Cardiac muscle cell (in vitro differentiated cells and primary cell): ENCODE measurements around the gene SCTR. TPM values are rescaled to one million over a fixed set of nuclear protein-coding genes. Genes with fewer than 3 reads are reported as not detected.

ENCODE experiments used
- DNase-seq, 2 donors: peaks; one replicate each; pipeline versions ENCODE4 v3.0.0 to v3.0.0-alpha.2; 2010 to 2017; ENCODE audit warnings: low read depth in 1 of 2, low spot score in 1 of 2
- H3K27ac ChIP-seq: fragments of 200-600 bp; sonication (generic); 2 replicates; pipeline ENCODE4 v1.5.1; 2016
- H3K27me3 ChIP-seq: fragments of 200-600 bp; sonication (generic); 2 replicates; pipeline ENCODE4 v1.6.0; 2016; ENCODE audit warnings: control low read depth
- H3K36me3 ChIP-seq: fragments of 200-600 bp; sonication (generic); 2 replicates; pipeline ENCODE4 v1.5.1; 2016; ENCODE audit warnings: control low read depth
- H3K4me1 ChIP-seq: fragments of 200-600 bp; sonication (generic); 2 replicates; pipeline ENCODE4 v1.8.1; 2017; ENCODE audit warnings: low read depth, mild to moderate bottlenecking, mixed run types
- H3K4me3 ChIP-seq: fragments of 200-600 bp; sonication (generic); 2 replicates; pipeline ENCODE4 v1.5.1; 2016; ENCODE audit warnings: mild to moderate bottlenecking
- H3K9me3 ChIP-seq: fragments of 200-600 bp; sonication (generic); 2 replicates; pipeline ENCODE4 v1.5.1; 2017; ENCODE audit warnings: low read depth, mild to moderate bottlenecking, control low read depth
- CTCF ChIP-seq: IDR thresholded peaks from 2 replicates; pipeline ENCODE4 v1.5.1; 2012; ENCODE audit warnings: low read depth, mild to moderate bottlenecking, low read length
- polyA plus RNA-seq: library from polyadenylated mRNA; unstranded; fragments of >200 nt; fragmentation: Nextera tagmentation; extraction: Ambion mirVana; gene quantifications from 2 replicates; pipeline ENCODE4 v1.2.1, GENCODE V29; 2016
- total RNA-seq: library from RNA; depleted of rRNA; stranded (reverse); fragments of >200 nt; gene quantifications from 2 replicates; pipeline ENCODE4 v1.2.3, GENCODE V29; 2016

The SCTR gene
- total and polyA plus RNA-seq, 2 experiments from 2014 or later, result 0.09 TPM; not detected in 1

GRCh38 chr2:119472749-119473148 is 51.5 kb downstream of the SCTR start:
- Histone ChIP-seq H3K9me3 (no peaks in the 10 kb centered on the region), H3K27ac (no peak overlapping the region), H3K27me3 (no peaks in the 10 kb centered on the region), H3K4me1 (no peaks in the 10 kb centered on the region), H3K36me3 (no peaks in the 10 kb centered on the region), H3K4me3 (no peak overlapping the region)
- no peak for DNase-seq
- no peak for TF ChIP-seq CTCF

GRCh38 chr2:119469661-119470297 is 54.5 kb downstream of the SCTR start:
- no peaks in the 10 kb centered on the region for H3K9me3 ChIP-seq
- H3K4me3 ChIP-seq, result no peak overlapping the region
- H3K27me3 ChIP-seq, result no peaks in the 10 kb centered on the region
- no peaks in the 10 kb centered on the region for H3K36me3 ChIP-seq
- TF ChIP-seq CTCF, result no peak
- DNase-seq, result no peak
- H3K4me1 ChIP-seq, result no peaks in the 10 kb centered on the region
- H3K27ac ChIP-seq, result no peak overlapping the region

GRCh38 chr2:119469131-119469530 is 55.2 kb downstream of the SCTR start:
- no peaks in the 10 kb centered on the region for H3K9me3 ChIP-seq
- no peaks in the 10 kb centered on the region for H3K27me3 ChIP-seq
- H3K4me1 ChIP-seq, result no peaks in the 10 kb centered on the region
- DNase-seq, result no peak
- no peaks in the 10 kb centered on the region for H3K36me3 ChIP-seq
- TF ChIP-seq CTCF, result no peak
- H3K4me3 ChIP-seq, result no peak overlapping the region
- H3K27ac ChIP-seq, result no peak overlapping the region

- no peak overlapping the region for H3K4me3 ChIP-seq
These were observed 55.9 kb downstream of the SCTR start for GRCh38 chr2:119468154-119468955.

GRCh38 chr2:119466373-119466772 is 57.9 kb downstream of the SCTR start:
- no peaks in the 10 kb centered on the region for H3K27me3 ChIP-seq
- no peak overlapping the region for H3K4me3 ChIP-seq
- no peaks in the 10 kb centered on the region for H3K4me1 ChIP-seq
- H3K9me3 ChIP-seq, result no peaks in the 10 kb centered on the region
- TF ChIP-seq CTCF, result no peak
- DNase-seq, result no peak
- no peak overlapping the region for H3K27ac ChIP-seq
- no peaks in the 10 kb centered on the region for H3K36me3 ChIP-seq

More at GRCh38 chr2:119468154-119468955, 55.9 kb downstream of the SCTR start:
- Histone ChIP-seq H3K27me3 (no peaks in the 10 kb centered on the region), H3K4me1 (no peaks in the 10 kb centered on the region), H3K36me3 (no peaks in the 10 kb centered on the region), H3K27ac (no peak overlapping the region), H3K9me3 (no peaks in the 10 kb centered on the region)
- no peak for TF ChIP-seq CTCF
- no peak for DNase-seq
